HG02642 (cell line): Measurements from ENCODE around the gene MATCAP1.

ENCODE experiments used
- ATAC-seq: cut with Tn5 transposase; IDR thresholded peaks from one replicate; pipeline ENCODE4 v1.9.1; 2021; ENCODE audit warnings: mild to moderate bottlenecking; ENCODE audit not compliant: unreplicated experiment, poor library complexity

MATCAP1 gene

GRCh38 chr16:67183627-67184452, at the start of gene MATCAP1:
MATCAP1 (minus strand) TSS chr16:67183963; CDS start chr16:67180610, 3,353 bp downstream.
- ATAC-seq = peak; percentile 91

GRCh38 chr16:67230809-67231660, 47.3 kb upstream of the MATCAP1 start:
- ATAC-seq = no peak

DNA sequence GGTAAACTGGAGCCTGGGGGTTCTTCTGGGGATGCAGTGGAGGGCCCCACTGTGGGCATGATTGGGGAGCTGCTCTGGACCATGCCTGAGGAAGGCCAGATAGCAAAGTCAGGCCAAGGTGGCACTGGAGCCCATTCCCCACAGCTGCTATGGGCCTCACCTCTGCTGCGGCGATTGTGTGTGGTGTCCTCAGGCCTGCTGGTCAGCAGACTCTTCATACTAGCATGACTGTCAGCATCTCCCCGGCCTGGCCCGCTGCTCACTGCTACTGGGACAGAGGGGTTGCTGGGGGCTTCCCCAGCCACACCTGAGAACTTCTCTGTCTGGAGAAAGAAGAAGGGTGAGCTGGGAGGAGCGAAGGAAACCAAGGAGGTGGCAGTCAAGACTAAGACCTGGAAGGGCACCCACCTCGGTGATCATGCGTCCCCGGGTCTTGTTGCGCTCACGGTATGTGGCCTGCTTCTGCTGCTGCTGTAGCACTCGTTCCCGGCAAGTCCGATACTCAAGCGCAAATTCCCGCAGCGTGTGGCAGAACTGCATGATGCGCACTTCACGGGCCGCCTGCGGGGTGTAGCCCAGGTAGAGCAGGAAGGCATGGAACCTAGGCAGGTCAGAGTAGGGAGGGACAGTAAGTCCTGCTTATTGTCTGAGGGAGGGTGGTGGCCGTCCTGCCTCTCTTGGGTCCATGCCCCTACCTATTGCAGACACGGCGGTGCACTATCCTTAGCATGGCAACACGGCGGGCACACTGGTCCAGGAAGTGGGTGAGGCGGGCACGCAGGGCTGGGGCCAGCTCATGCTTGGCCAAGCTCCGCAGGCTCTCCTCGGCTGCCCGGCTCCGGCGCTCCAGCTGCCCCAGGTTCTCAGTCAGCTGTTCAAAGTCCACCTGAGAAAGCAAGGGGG, 46.4 kb upstream of the MATCAP1 start:
- ATAC-seq = no peak

GRCh38 chr16:67228905-67229304, 45.1 kb upstream of the MATCAP1 start:
- no peak for ATAC-seq

DNA sequence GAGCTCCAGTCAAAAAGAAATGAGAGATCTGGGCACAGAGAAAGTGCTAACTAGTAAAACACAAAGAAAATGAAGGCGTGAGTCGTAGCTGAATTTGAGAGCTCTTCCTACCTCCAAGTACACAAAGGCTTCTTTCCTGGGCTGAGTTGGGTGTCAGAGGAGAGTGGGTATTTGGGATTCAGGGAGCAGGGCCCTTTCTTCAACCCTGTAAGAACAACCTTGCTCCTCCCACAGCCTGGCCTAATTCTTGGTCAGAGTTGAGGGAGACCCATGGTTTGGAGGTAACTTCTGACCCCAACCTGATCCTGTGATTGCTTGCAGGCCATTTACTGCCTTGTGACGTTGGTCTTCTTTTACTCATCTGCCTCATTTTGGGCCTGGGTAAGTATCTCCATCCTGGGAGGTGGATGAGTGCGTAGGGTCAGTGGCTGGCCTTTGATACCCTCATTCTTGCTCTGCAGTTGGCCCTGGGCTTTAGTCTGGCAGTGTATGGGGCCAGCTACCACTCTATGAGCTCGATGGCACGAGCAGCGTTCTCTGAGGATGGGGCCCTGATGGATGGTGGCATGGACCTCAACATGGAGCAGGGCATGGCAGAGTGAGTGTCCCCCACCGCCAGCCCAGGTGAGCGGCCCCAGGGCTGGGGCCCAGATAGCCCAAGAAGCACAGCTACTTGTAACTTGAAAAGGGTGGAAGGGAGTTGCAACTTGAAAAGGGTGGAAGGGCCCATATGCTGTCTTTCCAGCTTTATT, 44.4 kb upstream of the MATCAP1 start:
- no peak for ATAC-seq

DNA sequence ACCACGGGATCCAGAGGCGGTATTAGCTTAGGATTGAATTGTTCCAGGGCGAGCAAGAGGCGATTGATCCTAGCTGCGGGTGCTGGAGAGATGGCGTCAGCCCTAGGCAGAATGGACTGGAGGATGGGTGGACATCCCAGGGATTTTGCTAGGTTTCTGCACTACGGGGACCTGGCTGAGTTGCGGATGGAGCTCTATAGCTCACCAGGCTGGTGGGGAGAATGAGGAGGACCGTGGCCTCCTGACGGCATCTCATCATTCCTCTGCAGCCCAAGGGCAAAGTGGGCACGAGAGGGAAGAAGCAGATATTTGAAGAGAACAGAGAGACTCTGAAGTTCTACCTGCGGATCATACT, 43.8 kb upstream of the MATCAP1 start:
- ATAC-seq = no peak

- peak; percentile 94 for ATAC-seq
Observed at GRCh38 chr16:67226804-67227566, 43.2 kb upstream of the MATCAP1 start, which contains the start of gene TMEM208. TMEM208 (plus strand) TSS chr16:67227130; CDS start chr16:67227219, 89 bp downstream.

GRCh38 chr16:67226295-67226803, 42.6 kb upstream of the MATCAP1 start:
- ATAC-seq = no peak

GRCh38 chr16:67223992-67224391, 40.2 kb upstream of the MATCAP1 start:
- no peak for ATAC-seq

DNA sequence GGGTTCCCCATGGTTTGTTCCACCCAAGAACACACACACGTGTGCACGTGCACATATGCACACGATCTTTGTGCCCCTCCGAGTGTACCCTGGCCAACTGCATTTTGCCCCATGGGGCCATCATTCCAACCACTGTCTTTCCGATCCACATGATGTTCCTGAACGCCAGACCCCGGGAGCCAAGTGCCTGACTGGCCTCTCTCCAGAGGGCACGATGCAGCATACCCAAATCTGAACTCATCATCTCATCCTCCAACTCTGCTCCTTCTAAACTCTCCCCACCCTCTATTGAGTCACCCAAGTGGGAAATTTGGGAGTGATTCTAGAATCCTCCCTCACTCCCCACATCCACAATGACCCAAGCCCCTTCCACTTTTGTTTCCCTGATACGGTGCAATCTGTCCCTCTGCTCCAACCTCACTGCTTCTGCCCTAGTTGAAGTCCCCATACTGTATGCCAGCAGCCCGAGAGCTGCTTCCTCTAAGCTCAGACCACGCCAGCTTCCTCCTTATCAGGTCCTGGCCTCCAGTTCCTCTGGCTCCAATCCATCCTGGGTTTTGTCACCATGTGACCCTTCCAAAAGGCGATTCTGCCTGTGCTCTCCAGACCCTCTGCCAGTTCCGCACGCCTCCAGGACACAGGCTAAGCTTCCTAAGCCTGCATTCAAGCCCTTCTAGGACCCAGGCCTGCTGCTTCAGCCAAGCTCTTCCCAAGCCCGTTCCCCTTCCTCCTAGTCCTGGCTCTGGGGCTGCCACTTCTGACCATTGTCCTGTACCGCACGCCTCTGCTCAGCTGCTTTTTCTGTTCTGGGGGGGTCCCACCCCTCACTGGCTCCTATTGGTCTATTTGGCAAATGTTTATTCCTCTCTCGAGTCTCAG, 33.1 kb upstream of the MATCAP1 start:
- no peak for ATAC-seq

DNA sequence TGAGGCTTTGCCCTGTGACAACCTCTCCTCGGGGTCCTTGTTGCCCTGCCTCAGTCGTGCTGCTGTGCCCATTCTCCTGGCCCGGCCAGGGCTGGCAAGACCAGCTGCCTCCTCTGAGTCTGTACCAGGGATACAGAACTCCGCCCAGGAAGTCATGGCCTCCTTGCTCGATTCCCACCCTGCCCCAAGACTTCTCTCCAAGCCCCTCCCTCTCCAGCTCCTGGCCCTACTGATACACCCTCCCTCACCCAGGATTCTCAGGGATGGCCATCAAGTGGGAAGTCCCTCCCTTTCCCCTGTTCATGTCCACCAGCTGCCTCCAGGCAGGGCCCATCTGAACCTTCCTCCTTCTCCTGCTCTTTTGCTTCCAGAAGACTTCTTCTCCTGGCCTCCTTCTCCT, 31.9 kb upstream of the MATCAP1 start:
- no peak for ATAC-seq

DNA sequence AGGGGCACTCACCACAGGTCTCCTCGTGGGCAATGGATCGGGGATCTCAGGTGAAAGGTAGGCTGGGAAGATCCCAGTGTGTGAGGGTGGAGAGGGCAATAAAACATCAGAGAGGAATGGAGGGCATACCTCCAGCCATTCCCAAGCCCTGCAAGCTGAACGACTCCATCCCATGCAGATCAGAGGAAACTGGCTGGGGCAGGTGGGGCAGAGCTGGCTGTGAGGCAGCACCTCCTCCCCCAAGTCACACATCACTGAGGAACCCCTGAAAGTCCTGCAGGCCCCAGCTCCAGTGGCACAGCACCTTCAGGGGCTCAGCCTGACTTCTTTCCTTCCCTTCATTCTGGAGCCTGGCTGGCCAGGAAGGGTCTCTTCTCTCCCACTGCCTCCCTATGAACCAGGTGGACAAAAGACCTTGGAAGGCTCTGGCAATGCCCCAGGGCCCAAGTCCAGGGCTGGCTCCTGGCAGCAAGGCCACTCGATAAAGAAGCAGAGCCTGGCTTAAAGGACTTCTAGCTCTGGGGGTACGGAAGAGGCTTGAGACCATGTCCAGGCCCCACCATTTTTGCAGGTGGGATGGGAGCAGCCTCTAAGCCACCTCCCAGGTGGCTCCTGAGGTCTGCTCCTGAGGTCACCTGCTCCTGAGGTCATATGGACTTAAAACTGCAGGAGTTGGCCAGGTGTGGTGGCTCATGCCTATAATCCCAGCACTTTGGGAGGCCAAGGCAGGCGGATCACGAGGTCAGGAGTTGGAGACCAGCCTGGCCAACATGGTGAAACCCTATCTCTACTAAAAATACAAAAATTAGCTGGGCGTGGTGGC, 29.6 kb upstream of the MATCAP1 start:
- ATAC-seq = no peak

GRCh38 chr16:67212766-67213165, 29.0 kb upstream of the MATCAP1 start:
- ATAC-seq = no peak

DNA sequence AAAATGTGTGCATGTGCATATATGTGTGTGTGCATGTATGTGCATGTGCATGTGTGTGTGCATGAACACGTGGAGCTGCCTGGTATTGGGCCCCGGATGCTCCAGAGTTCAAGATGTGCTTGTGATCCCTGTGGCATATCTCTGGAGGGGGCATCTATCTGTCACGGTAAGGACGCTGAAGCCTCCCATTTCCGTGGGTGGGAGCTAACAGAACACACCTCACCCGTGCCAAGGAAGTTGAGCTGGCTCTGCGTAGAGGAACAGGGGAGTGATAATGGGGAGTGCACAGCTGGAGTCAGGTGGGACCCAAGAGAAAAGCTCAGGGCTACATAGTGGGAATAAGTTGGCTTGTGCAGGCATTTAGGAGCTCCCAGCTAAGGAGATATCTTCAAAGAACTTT, 27.9 kb upstream of the MATCAP1 start:
- no peak for ATAC-seq

GRCh38 chr16:67210069-67210937, 26.5 kb upstream of the MATCAP1 start:
- ATAC-seq = no peak

DNA sequence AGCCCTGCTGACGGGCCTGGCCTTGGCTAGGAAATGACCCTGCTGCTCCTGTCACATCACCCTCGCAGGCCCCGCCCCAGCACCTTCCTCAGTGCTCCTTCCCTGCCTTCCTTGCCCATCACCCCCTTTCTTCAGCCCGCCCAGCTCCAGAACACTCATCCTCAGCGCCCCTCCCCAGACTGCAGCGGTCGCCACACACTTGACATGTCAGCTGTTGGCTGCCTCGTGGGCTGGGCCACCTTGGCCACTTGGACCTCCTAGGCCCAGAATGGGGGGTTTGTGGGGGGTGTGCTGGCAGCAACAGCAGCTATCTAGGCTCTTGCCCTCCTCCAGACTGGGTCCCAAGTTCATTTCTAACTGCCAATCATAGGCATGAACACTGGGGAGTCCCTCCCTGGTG, 25.8 kb upstream of the MATCAP1 start:
- ATAC-seq = no peak
